ENCODE data around the gene HSF4. TPM values are rescaled to one million over a fixed set of nuclear protein-coding genes. Genes with fewer than 3 reads are reported as not detected.

Gene HSF4
- total RNA-seq, 1 donor from 2014 or later: 22.3 TPM

DNA sequence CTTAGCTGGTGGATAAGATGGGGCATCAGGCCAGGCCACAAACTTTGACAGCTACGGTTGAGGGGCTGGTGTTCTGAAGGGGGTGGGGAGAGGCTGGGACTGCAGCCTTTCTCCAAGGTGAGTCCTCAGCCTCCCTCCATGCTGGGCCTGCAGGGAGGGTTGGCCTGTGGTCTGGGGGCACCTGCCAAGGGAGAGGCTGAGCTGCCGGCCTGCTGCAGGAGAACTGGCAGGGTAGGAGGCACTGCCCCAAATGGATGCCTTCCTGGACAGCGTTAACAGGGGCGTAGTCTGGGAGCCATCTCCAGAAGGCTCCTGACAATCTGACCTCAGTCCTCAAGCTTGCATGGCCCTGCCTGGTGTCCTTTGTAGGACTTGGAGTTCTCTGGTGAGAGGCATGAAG lies 39.5 kb downstream of the HSF4 start:
- H3K9me3 Mint-ChIP-seq (ENCODE audit: unreplicated experiment): no peaks in the 10 kb centered on the region

DNA sequence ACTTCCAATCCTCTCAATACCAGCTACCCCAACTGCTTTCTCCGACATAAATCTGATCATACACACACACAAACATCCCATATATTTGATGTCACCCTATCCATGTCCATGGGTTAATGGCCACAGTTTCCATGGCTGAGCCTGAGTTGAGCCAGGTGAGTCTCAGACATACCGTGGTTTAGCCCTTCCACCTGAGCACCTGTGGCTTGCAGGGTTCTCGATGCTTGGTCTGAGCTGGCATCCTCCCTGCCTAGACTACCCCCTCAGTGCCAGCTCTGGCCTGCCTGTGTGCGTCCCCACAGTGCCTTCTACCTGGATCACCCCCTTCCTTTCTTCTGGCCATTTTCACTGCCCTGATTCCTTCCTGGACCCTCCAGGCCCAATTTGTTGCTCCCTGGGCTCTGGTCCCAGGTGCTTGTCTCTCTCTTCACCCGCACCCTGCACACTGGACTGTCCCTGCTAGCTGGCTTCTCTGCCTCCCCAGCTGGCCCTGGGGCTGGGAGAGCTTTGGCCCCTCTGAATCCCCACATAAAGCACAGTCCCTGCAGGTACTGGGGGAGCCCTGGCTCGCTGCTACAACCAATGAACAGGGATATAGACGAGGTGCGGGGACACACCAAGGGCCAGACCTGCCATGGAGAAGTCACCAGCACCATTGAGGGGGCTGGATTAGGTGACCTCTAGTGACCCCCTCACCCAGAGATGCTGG lies 41.7 kb downstream of the HSF4 start:
- H3K4me3 Mint-ChIP-seq (ENCODE audit: unreplicated experiment): no peak overlapping the region
- peaks cover 8% of the 10 kb centered on the region for H3K36me3 Mint-ChIP-seq (ENCODE audit: unreplicated experiment)
- H3K27me3 Mint-ChIP-seq (ENCODE audit: unreplicated experiment): no peaks in the 10 kb centered on the region
- TF ChIP-seq CTCF (IDR thresholded peaks at IDR 0.05): no peak
- no peak for DNase-seq (ENCODE audit: extremely low spot score, unreplicated experiment)
- H3K4me1 Mint-ChIP-seq (ENCODE audit: unreplicated experiment): peaks cover 19% of the 10 kb centered on the region
- H3K27ac Mint-ChIP-seq (ENCODE audit: unreplicated experiment): peak overlapping the region; percentile 57
- H3K9me3 Mint-ChIP-seq (ENCODE audit: unreplicated experiment): no peaks in the 10 kb centered on the region

More for the DNA sequence above, 39.5 kb downstream of the HSF4 start:
- peaks cover 21% of the 10 kb centered on the region for H3K4me1 Mint-ChIP-seq (ENCODE audit: unreplicated experiment)
- H3K4me3 Mint-ChIP-seq (ENCODE audit: unreplicated experiment): no peak overlapping the region
- DNase-seq (ENCODE audit: extremely low spot score, unreplicated experiment): no peak
- H3K36me3 Mint-ChIP-seq (ENCODE audit: unreplicated experiment): peaks cover 8% of the 10 kb centered on the region
- no peak overlapping the region for H3K27ac Mint-ChIP-seq (ENCODE audit: unreplicated experiment)
- H3K27me3 Mint-ChIP-seq (ENCODE audit: unreplicated experiment): no peaks in the 10 kb centered on the region
- TF ChIP-seq CTCF (IDR thresholded peaks at IDR 0.05): no peak

GRCh38 chr16:67206838-67207248 lies 42.3 kb downstream of the HSF4 start:
- H3K4me1 Mint-ChIP-seq (ENCODE audit: unreplicated experiment): peaks cover 19% of the 10 kb centered on the region
- no peaks in the 10 kb centered on the region for H3K9me3 Mint-ChIP-seq (ENCODE audit: unreplicated experiment)
- no peak for DNase-seq (ENCODE audit: extremely low spot score, unreplicated experiment)
- H3K36me3 Mint-ChIP-seq (ENCODE audit: unreplicated experiment): peaks cover 8% of the 10 kb centered on the region
- H3K4me3 Mint-ChIP-seq (ENCODE audit: unreplicated experiment): no peak overlapping the region
- no peaks in the 10 kb centered on the region for H3K27me3 Mint-ChIP-seq (ENCODE audit: unreplicated experiment)
- no peak for TF ChIP-seq CTCF (IDR thresholded peaks at IDR 0.05)
- H3K27ac Mint-ChIP-seq (ENCODE audit: unreplicated experiment): peak overlapping the region; percentile 57

GRCh38 chr16:67207249-67208091 lies 42.9 kb downstream of the HSF4 start:
- Mint-ChIP-seq H3K9me3 (ENCODE audit: unreplicated experiment) (no peaks in the 10 kb centered on the region), H3K36me3 (ENCODE audit: unreplicated experiment) (peaks cover 7% of the 10 kb centered on the region), H3K4me3 (ENCODE audit: unreplicated experiment) (no peak overlapping the region), H3K27me3 (ENCODE audit: unreplicated experiment) (no peaks in the 10 kb centered on the region), H3K27ac (ENCODE audit: unreplicated experiment) (peak overlapping the region; percentile 57), H3K4me1 (ENCODE audit: unreplicated experiment) (peaks cover 19% of the 10 kb centered on the region)
- TF ChIP-seq CTCF (IDR thresholded peaks at IDR 0.05): no peak
- DNase-seq (ENCODE audit: extremely low spot score, unreplicated experiment): no peak

Measured in osteocyte (in vitro differentiated cells).